Measurements from ENCODE around the gene UGT1A8.

The UGT1A8 gene

DNA sequence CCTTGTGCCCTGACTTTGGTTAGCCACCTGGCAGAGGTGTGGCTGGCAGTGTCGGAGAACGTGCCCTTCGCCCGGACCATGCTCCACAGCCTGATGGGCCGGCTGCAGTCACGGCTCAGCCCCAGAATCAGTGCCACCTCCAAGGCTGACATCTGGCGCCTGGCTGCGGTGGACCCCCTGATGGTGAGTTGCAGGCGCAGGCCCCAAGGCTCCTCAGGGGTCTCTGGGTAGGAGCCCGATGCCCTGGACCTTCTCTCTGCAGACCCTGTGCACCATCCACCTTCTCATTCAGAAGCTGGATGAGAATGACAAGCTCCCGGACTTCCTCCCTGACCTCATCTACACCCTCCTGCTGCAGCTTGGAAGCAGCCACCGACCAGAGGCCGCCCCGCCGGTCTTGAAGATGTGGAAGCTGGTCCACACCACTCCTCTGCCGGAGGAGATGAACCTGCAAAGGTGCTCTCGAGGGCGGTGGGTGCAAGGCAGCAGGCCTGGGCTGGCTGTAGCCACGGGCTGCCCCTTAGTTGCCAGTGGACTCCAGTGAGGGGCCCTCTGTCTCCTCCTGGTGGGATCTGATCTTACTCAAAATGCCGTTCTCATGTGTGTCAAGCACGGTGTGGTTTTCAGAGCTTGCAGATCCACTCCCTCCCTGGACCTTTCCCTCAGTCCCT is 204.8 kb downstream of the UGT1A8 start:
- no peak for DNase-seq

Measured in CD4-positive, alpha-beta T cell treated with Interleukin-1 beta for 1 hour (primary cell).